Gastrocnemius medialis (tissue), 4 donors: ENCODE data around the gene ISLR2. TPM values are rescaled to one million over a fixed set of nuclear protein-coding genes. Genes with fewer than 3 reads are reported as not detected.
A peak's percentile ranks its signal among the peaks of the same experiment; 100 is the strongest.

Source experiments
- ATAC-seq, 2 donors: fragments of 150-250 bp; one replicate each; pipeline ENCODE4 v1.9.1; 2016
- DNase-seq, 2 donors: peaks; one replicate each; pipeline ENCODE4 v3.0.0-alpha.2; 2019
- H3K27ac ChIP-seq, 4 donors: fragments of 200-600 bp; sonication (generic); 1 replicate in 1 of 4; 2 replicates in 3 of 4; pipeline ENCODE4 v1.5.1; 2016 to 2018; ENCODE audit warnings: mild to moderate bottlenecking in 2 of 4, moderate library complexity in 1 of 4
- H3K27me3 ChIP-seq, 3 donors: fragments of 200-600 bp; sonication (generic) in 2 of 3; 1 replicate in 1 of 3; 2 replicates in 2 of 3; pipeline versions ENCODE4 v1.5.1 to v1.6.0; 2016 to 2019; ENCODE audit warnings: mild to moderate bottlenecking in 1 of 3, moderate library complexity in 1 of 3
- H3K36me3 ChIP-seq, 2 donors: fragments of 200-600 bp; sonication (generic) in 1 of 2; one replicate each; pipeline ENCODE4 v1.5.1; 2017 to 2018
- H3K4me1 ChIP-seq, 2 donors: fragments of 200-600 bp; sonication (generic) in 1 of 2; one replicate each; pipeline ENCODE4 v1.5.1; 2016 to 2017; ENCODE audit warnings: mild to moderate bottlenecking in 2 of 2
- H3K4me3 ChIP-seq, 4 donors: fragments of 200-600 bp; sonication (generic) in 3 of 4; 1 replicate in 1 of 4; 2 replicates in 3 of 4; pipeline ENCODE4 v1.5.1; 2016 to 2019; ENCODE audit warnings: mild to moderate bottlenecking in 2 of 4
- H3K9me3 ChIP-seq, 3 donors: fragments of 200-600 bp; sonication (generic) in 2 of 3; 1 replicate in 1 of 3; 2 replicates in 2 of 3; pipeline ENCODE4 v1.5.1; 2016 to 2019
- CTCF ChIP-seq, 5 experiments: fragments of 450-650 bp in 3 of 5; fragments of 200-600 bp in 2 of 5; sonication (generic) in 2 of 5; IDR thresholded peaks in 4 of 5; conservative IDR thresholded peaks in 1 of 5; 1 replicate in 4 of 5; 2 replicates in 1 of 5; pipeline ENCODE4 v1.5.1; 2016 to 2019; ENCODE audit warnings: antibody characterized with exemption in 5 of 5, mild to moderate bottlenecking in 3 of 5, moderate library complexity in 3 of 5
- POLR2A ChIP-seq, 2 donors: fragments of 450-650 bp; IDR thresholded peaks; one replicate each; pipeline ENCODE4 v1.6.1; 2017; ENCODE audit warnings: antibody characterized with exemption in 2 of 2, mild to moderate bottlenecking in 2 of 2, moderate library complexity in 2 of 2
- in situ Hi-C, 4 donors: fragments of 200-750 bp; cut with MboI; loops; one replicate each; pipeline versions ENCODE4 v1.15.0 to v1.8.0; 2017; ENCODE audit warnings: low sequenced_read_pairs in 4 of 4
- intact Hi-C: fragments of 100-400 bp; cut with DNase I; formaldehyde crosslinking; loops from one replicate; pipeline ENCODE4 v1.15.1; 2023; ENCODE audit warnings: low total_unique reads
- total RNA-seq, 4 donors: library from RNA; depleted of rRNA; stranded (reverse); fragments of >200 nt; gene quantifications; one replicate each; pipeline versions ENCODE4 v1.1.0 to v1.2.3, GENCODE V29; 2016

Gene ISLR2
- total RNA-seq, 4 donors from 2014 or later, result 0.62 to 3.9 (median 2.0) TPM

GRCh38 chr15:74155766-74156417 lies 25.5 kb downstream of the ISLR2 start:
- Histone ChIP-seq H3K4me3 (no peak overlapping the region), H3K36me3 (no peaks in the 10 kb centered on the region), H3K9me3 (no peaks in the 10 kb centered on the region), H3K27me3 (peaks cover 0 to 4% (median 0%) of the 10 kb centered on the region in 3 donors), H3K4me1 (peaks cover 8 to 13% of the 10 kb centered on the region in 2 donors), H3K27ac (no peak overlapping the region)
- ATAC-seq (no peak), DNase-seq (no peak)
- TF ChIP-seq CTCF (IDR thresholded peaks at IDR 0.05 in 4 of 5, conservative IDR thresholded peaks at IDR 0.05 in 1 of 5) (no peak), POLR2A (IDR thresholded peaks at IDR 0.05) (no peak)
- intact Hi-C loops, result loop anchor here (5.0 kb wide), 1 partner anchor 96 kb away; no protein-coding TSS in a partner anchor
- in situ Hi-C loops, result no loop called here

GRCh38 chr15:74156678-74157411 lies 26.5 kb downstream of the ISLR2 start:
- Histone ChIP-seq H3K4me1 (peaks cover 8 to 13% of the 10 kb centered on the region in 2 donors), H3K36me3 (no peaks in the 10 kb centered on the region), H3K27me3 (no peaks in the 10 kb centered on the region), H3K4me3 (no peak overlapping the region), H3K27ac (peak overlapping the region in 2 of 4 donors; percentile 33 to 34), H3K9me3 (no peaks in the 10 kb centered on the region)
- peak in 1 of 2 donors; percentile 38 for DNase-seq
- ATAC-seq, result peak; percentile 84 to 88
- intact Hi-C loops, result loop anchor here (5.0 kb wide), 1 partner anchor 95 kb away; no protein-coding TSS in a partner anchor
- in situ Hi-C loops, result no loop called here
- no peak for TF ChIP-seq CTCF (IDR thresholded peaks at IDR 0.05 in 4 of 5, conservative IDR thresholded peaks at IDR 0.05 in 1 of 5)

GRCh38 chr15:74157868-74158827 lies 27.8 kb downstream of the ISLR2 start:
- intact Hi-C loops (loop anchor here (5.0 kb wide), 1 partner anchor 94 kb away; no protein-coding TSS in a partner anchor), in situ Hi-C loops (no loop called here)
- DNase-seq, result no peak
- no peaks in the 10 kb centered on the region for H3K9me3 ChIP-seq
- H3K27me3 ChIP-seq, result no peaks in the 10 kb centered on the region
- ATAC-seq, result no peak
- no peak overlapping the region for H3K27ac ChIP-seq
- TF ChIP-seq POLR2A (IDR thresholded peaks at IDR 0.05) (no peak), CTCF (IDR thresholded peaks at IDR 0.05 in 4 of 5, conservative IDR thresholded peaks at IDR 0.05 in 1 of 5) (no peak)
- H3K4me3 ChIP-seq, result no peak overlapping the region
- H3K4me1 ChIP-seq, result peaks cover 8 to 13% of the 10 kb centered on the region in 2 donors
- H3K36me3 ChIP-seq, result no peaks in the 10 kb centered on the region

GRCh38 chr15:74158855-74159650 lies 28.7 kb downstream of the ISLR2 start:
- Histone ChIP-seq H3K4me3 (no peak overlapping the region), H3K27me3 (no peaks in the 10 kb centered on the region), H3K36me3 (no peaks in the 10 kb centered on the region), H3K9me3 (no peaks in the 10 kb centered on the region), H3K27ac (no peak overlapping the region), H3K4me1 (peaks cover 8 to 13% of the 10 kb centered on the region in 2 donors)
- DNase-seq (no peak), ATAC-seq (no peak)
- TF ChIP-seq POLR2A (IDR thresholded peaks at IDR 0.05) (no peak), CTCF (IDR thresholded peaks at IDR 0.05 in 4 of 5, conservative IDR thresholded peaks at IDR 0.05 in 1 of 5) (no peak)
- in situ Hi-C loops (no loop called here), intact Hi-C loops (loop anchor here (5.0 kb wide), 1 partner anchor 93 kb away; no protein-coding TSS in a partner anchor)
